ENCODE measurements around the gene AFG3L2. TPM values are rescaled to one million over a fixed set of nuclear protein-coding genes. Genes with fewer than 3 reads are reported as not detected.

The AFG3L2 gene
- total and polyA plus RNA-seq, 5 donors from 2014 or later, result 20.0 to 34.4 (median 21.8) TPM

- Mint-ChIP-seq H3K4me1 (peaks cover 0 to 7% (median 6%) of the 10 kb centered on the region in 4 donors), H3K36me3 (peaks cover 31% of the 10 kb centered on the region), H3K9me3 (peaks cover 0 to 2% (median 0%) of the 10 kb centered on the region in 7 donors), H3K4me3 (no peak overlapping the region), H3K27ac (no peak overlapping the region), H3K27me3 (no peaks in the 10 kb centered on the region)
- no peaks in the 10 kb centered on the region for H3K27me3 ChIP-seq (ENCODE audit: control insufficient read depth, insufficient read depth, low read length)
- peaks cover 47% of the 10 kb centered on the region for H3K36me3 ChIP-seq (ENCODE audit: control insufficient read depth, insufficient read depth, low read length)
- ATAC-seq (ENCODE audit: low read depth in 2 of 2) (no peak), DNase-seq (no peak)
- no peak overlapping the region for H3K4me3 ChIP-seq (ENCODE audit: low read depth, low read length)
- H3K4me1 ChIP-seq (ENCODE audit: control insufficient read depth, insufficient read depth, low read length, poor library complexity, severe bottlenecking), result no peaks in the 10 kb centered on the region
- no peaks in the 10 kb centered on the region for H3K9me3 ChIP-seq (ENCODE audit: control insufficient read depth in 2 of 2, low read length in 2 of 2)
- no peak overlapping the region for H3K27ac ChIP-seq (ENCODE audit: insufficient read depth, low read length, poor library complexity, severe bottlenecking)
These were observed 47.8 kb downstream of the AFG3L2 start for GRCh38 chr18:12329125-12329698.

- Mint-ChIP-seq H3K4me3 (no peak overlapping the region), H3K4me1 (peaks cover 0 to 7% (median 6%) of the 10 kb centered on the region in 4 donors), H3K27ac (no peak overlapping the region), H3K36me3 (peaks cover 27% of the 10 kb centered on the region), H3K27me3 (no peaks in the 10 kb centered on the region), H3K9me3 (peaks cover 0 to 2% (median 0%) of the 10 kb centered on the region in 7 donors)
- no peak for ATAC-seq (ENCODE audit: low read depth in 2 of 2)
- DNase-seq, result no peak
- no peaks in the 10 kb centered on the region for H3K4me1 ChIP-seq (ENCODE audit: control insufficient read depth, insufficient read depth, low read length, poor library complexity, severe bottlenecking)
- no peaks in the 10 kb centered on the region for H3K27me3 ChIP-seq (ENCODE audit: control insufficient read depth, insufficient read depth, low read length)
- H3K27ac ChIP-seq (ENCODE audit: insufficient read depth, low read length, poor library complexity, severe bottlenecking), result no peak overlapping the region
- peaks cover 40% of the 10 kb centered on the region for H3K36me3 ChIP-seq (ENCODE audit: control insufficient read depth, insufficient read depth, low read length)
- H3K4me3 ChIP-seq (ENCODE audit: low read depth, low read length), result no peak overlapping the region
- no peaks in the 10 kb centered on the region for H3K9me3 ChIP-seq (ENCODE audit: control insufficient read depth in 2 of 2, low read length in 2 of 2)
These were observed 48.7 kb downstream of the AFG3L2 start for GRCh38 chr18:12328179-12328823.

GRCh38 chr18:12327510-12328178 is 49.4 kb downstream of the AFG3L2 start:
- Histone ChIP-seq H3K9me3 (ENCODE audit: control insufficient read depth in 2 of 2, low read length in 2 of 2) (no peaks in the 10 kb centered on the region), H3K27ac (ENCODE audit: insufficient read depth, low read length, poor library complexity, severe bottlenecking) (no peak overlapping the region), H3K4me3 (ENCODE audit: low read depth, low read length) (no peak overlapping the region), H3K4me1 (ENCODE audit: control insufficient read depth, insufficient read depth, low read length, poor library complexity, severe bottlenecking) (no peaks in the 10 kb centered on the region), H3K27me3 (ENCODE audit: control insufficient read depth, insufficient read depth, low read length) (no peaks in the 10 kb centered on the region), H3K36me3 (ENCODE audit: control insufficient read depth, insufficient read depth, low read length) (peaks cover 42% of the 10 kb centered on the region)
- peaks cover 0 to 7% (median 6%) of the 10 kb centered on the region in 4 donors for H3K4me1 Mint-ChIP-seq
- DNase-seq, result peak; percentile 44 to 79 (median 53)
- peak; percentile 44 to 50 for ATAC-seq (ENCODE audit: low read depth in 2 of 2)
- peaks cover 0 to 2% (median 0%) of the 10 kb centered on the region in 7 donors for H3K9me3 Mint-ChIP-seq
- H3K4me3 Mint-ChIP-seq, result no peak overlapping the region
- H3K27me3 Mint-ChIP-seq, result no peaks in the 10 kb centered on the region
- peak overlapping the region in 1 of 3 donors; percentile 23 for H3K27ac Mint-ChIP-seq
- H3K36me3 Mint-ChIP-seq, result peaks cover 27% of the 10 kb centered on the region

GRCh38 chr18:12326711-12327460 is 50.1 kb downstream of the AFG3L2 start:
- no peak for DNase-seq
- Mint-ChIP-seq H3K9me3 (peaks cover 0 to 2% (median 0%) of the 10 kb centered on the region in 7 donors), H3K36me3 (peaks cover 27% of the 10 kb centered on the region), H3K4me1 (peaks cover 0 to 7% (median 6%) of the 10 kb centered on the region in 4 donors), H3K4me3 (no peak overlapping the region), H3K27ac (peak overlapping the region in 1 of 3 donors; percentile 23), H3K27me3 (no peaks in the 10 kb centered on the region)
- no peak overlapping the region for H3K4me3 ChIP-seq (ENCODE audit: low read depth, low read length)
- H3K4me1 ChIP-seq (ENCODE audit: control insufficient read depth, insufficient read depth, low read length, poor library complexity, severe bottlenecking), result no peaks in the 10 kb centered on the region
- no peaks in the 10 kb centered on the region for H3K27me3 ChIP-seq (ENCODE audit: control insufficient read depth, insufficient read depth, low read length)
- H3K9me3 ChIP-seq (ENCODE audit: control insufficient read depth in 2 of 2, low read length in 2 of 2), result no peaks in the 10 kb centered on the region
- no peak for ATAC-seq (ENCODE audit: low read depth in 2 of 2)
- no peak overlapping the region for H3K27ac ChIP-seq (ENCODE audit: insufficient read depth, low read length, poor library complexity, severe bottlenecking)
- H3K36me3 ChIP-seq (ENCODE audit: control insufficient read depth, insufficient read depth, low read length), result peaks cover 42% of the 10 kb centered on the region

- DNase-seq (no peak), ATAC-seq (ENCODE audit: low read depth in 2 of 2) (no peak)
- Mint-ChIP-seq H3K27ac (no peak overlapping the region), H3K9me3 (no peaks in the 10 kb centered on the region), H3K27me3 (no peaks in the 10 kb centered on the region), H3K4me1 (peaks cover 0 to 7% (median 6%) of the 10 kb centered on the region in 4 donors), H3K4me3 (no peak overlapping the region), H3K36me3 (peaks cover 29% of the 10 kb centered on the region)
- Histone ChIP-seq H3K4me3 (ENCODE audit: low read depth, low read length) (no peak overlapping the region), H3K27me3 (ENCODE audit: control insufficient read depth, insufficient read depth, low read length) (no peaks in the 10 kb centered on the region), H3K4me1 (ENCODE audit: control insufficient read depth, insufficient read depth, low read length, poor library complexity, severe bottlenecking) (no peaks in the 10 kb centered on the region), H3K36me3 (ENCODE audit: control insufficient read depth, insufficient read depth, low read length) (peaks cover 42% of the 10 kb centered on the region), H3K9me3 (ENCODE audit: control insufficient read depth in 2 of 2, low read length in 2 of 2) (no peaks in the 10 kb centered on the region), H3K27ac (ENCODE audit: insufficient read depth, low read length, poor library complexity, severe bottlenecking) (no peak overlapping the region)
These were observed 51.2 kb downstream of the AFG3L2 start for GRCh38 chr18:12325726-12326245.

- DNase-seq, result no peak
- Histone ChIP-seq H3K27me3 (ENCODE audit: control insufficient read depth, insufficient read depth, low read length) (no peaks in the 10 kb centered on the region), H3K4me3 (ENCODE audit: low read depth, low read length) (no peak overlapping the region), H3K9me3 (ENCODE audit: control insufficient read depth in 2 of 2, low read length in 2 of 2) (no peaks in the 10 kb centered on the region), H3K36me3 (ENCODE audit: control insufficient read depth, insufficient read depth, low read length) (peaks cover 42% of the 10 kb centered on the region), H3K27ac (ENCODE audit: insufficient read depth, low read length, poor library complexity, severe bottlenecking) (no peak overlapping the region), H3K4me1 (ENCODE audit: control insufficient read depth, insufficient read depth, low read length, poor library complexity, severe bottlenecking) (no peaks in the 10 kb centered on the region)
- Mint-ChIP-seq H3K4me3 (no peak overlapping the region), H3K4me1 (peaks cover 0 to 7% (median 6%) of the 10 kb centered on the region in 4 donors), H3K36me3 (peaks cover 29% of the 10 kb centered on the region), H3K27me3 (no peaks in the 10 kb centered on the region), H3K27ac (no peak overlapping the region), H3K9me3 (no peaks in the 10 kb centered on the region)
- no peak for ATAC-seq (ENCODE audit: low read depth in 2 of 2)
These were observed 51.9 kb downstream of the AFG3L2 start for GRCh38 chr18:12324991-12325725.

GRCh38 chr18:12321333-12321732 is 55.7 kb downstream of the AFG3L2 start:
- no peaks in the 10 kb centered on the region for H3K4me1 ChIP-seq (ENCODE audit: control insufficient read depth, insufficient read depth, low read length, poor library complexity, severe bottlenecking)
- H3K36me3 ChIP-seq (ENCODE audit: control insufficient read depth, insufficient read depth, low read length), result peaks cover 16% of the 10 kb centered on the region
- no peaks in the 10 kb centered on the region for H3K9me3 ChIP-seq (ENCODE audit: control insufficient read depth in 2 of 2, low read length in 2 of 2)
- Mint-ChIP-seq H3K4me1 (no peaks in the 10 kb centered on the region), H3K36me3 (peaks cover 11% of the 10 kb centered on the region), H3K27me3 (no peaks in the 10 kb centered on the region), H3K4me3 (no peak overlapping the region), H3K9me3 (no peaks in the 10 kb centered on the region), H3K27ac (no peak overlapping the region)
- H3K27me3 ChIP-seq (ENCODE audit: control insufficient read depth, insufficient read depth, low read length), result no peaks in the 10 kb centered on the region
- no peak overlapping the region for H3K4me3 ChIP-seq (ENCODE audit: low read depth, low read length)
- no peak for ATAC-seq (ENCODE audit: low read depth in 2 of 2)
- no peak for DNase-seq
- no peak overlapping the region for H3K27ac ChIP-seq (ENCODE audit: insufficient read depth, low read length, poor library complexity, severe bottlenecking)
